Suprapubic skin (tissue), 4 donors: ENCODE measurements around the gene FTH1. TPM values are rescaled to one million over a fixed set of nuclear protein-coding genes. Genes with fewer than 3 reads are reported as not detected.

Source experiments
- DNase-seq, 2 donors: peaks; one replicate each; pipeline ENCODE4 v3.0.0-alpha.2; 2019; ENCODE audit warnings: low spot score in 2 of 2
- H3K27ac ChIP-seq: fragments of 200-600 bp; sonication (generic); one replicate; pipeline ENCODE4 v1.5.1; 2019
- H3K27me3 ChIP-seq: fragments of 200-600 bp; sonication (generic); one replicate; pipeline ENCODE4 v1.5.1; 2019
- H3K36me3 ChIP-seq: fragments of 200-600 bp; sonication (generic); one replicate; pipeline ENCODE4 v1.5.1; 2019
- H3K4me1 ChIP-seq: fragments of 200-600 bp; sonication (generic); one replicate; pipeline ENCODE4 v1.5.1; 2019
- H3K4me3 ChIP-seq: fragments of 200-600 bp; sonication (generic); one replicate; pipeline ENCODE4 v1.5.1; 2019; ENCODE audit warnings: mild to moderate bottlenecking
- H3K9me3 ChIP-seq: fragments of 200-600 bp; sonication (generic); one replicate; pipeline ENCODE4 v1.5.1; 2019
- EP300 ChIP-seq: sonication (generic); formaldehyde crosslinking; IDR thresholded peaks from one replicate; pipeline ENCODE4 v1.6.1; 2017; ENCODE audit warnings: antibody characterized with exemption
- POLR2A ChIP-seq, 2 donors: fragments of 450-650 bp; IDR thresholded peaks; one replicate each; pipeline ENCODE4 v1.6.1; 2017; ENCODE audit warnings: antibody characterized with exemption in 2 of 2, mild to moderate bottlenecking in 2 of 2, moderate library complexity in 2 of 2
- POLR2AphosphoS5 ChIP-seq, 3 donors: sonication (generic); formaldehyde crosslinking; IDR thresholded peaks; one replicate each; pipeline ENCODE4 v1.6.1; 2017; ENCODE audit warnings: antibody characterized with exemption in 3 of 3
- WGBS: methylation state at CpG from one replicate; pipeline ENCODE4 v1.1.5; 2018; 5-methylcytosine and 5-hydroxymethylcytosine counted together
- total RNA-seq, 4 donors: library from RNA; depleted of rRNA; stranded (reverse); fragments of >200 nt; gene quantifications; one replicate each; pipeline ENCODE4 v1.1.0, GENCODE V29; 2016
- TF ChIP-seq, protein P1 (sequence below), 2 donors: fragments of 200-600 bp in 1 of 2; fragments of 450-650 bp in 1 of 2; sonication (generic) in 1 of 2; IDR thresholded peaks; one replicate each; pipeline ENCODE4 v1.5.1; 2016 to 2019; ENCODE audit warnings: antibody characterized with exemption in 2 of 2, mild to moderate bottlenecking in 1 of 2, moderate library complexity in 1 of 2

FTH1 gene
- 1,000 to 10,000 TPM in 2 of 4 donors, 100 to 1,000 TPM in 2; 578 to 1,480 (median 967) TPM for total RNA-seq

DNA sequence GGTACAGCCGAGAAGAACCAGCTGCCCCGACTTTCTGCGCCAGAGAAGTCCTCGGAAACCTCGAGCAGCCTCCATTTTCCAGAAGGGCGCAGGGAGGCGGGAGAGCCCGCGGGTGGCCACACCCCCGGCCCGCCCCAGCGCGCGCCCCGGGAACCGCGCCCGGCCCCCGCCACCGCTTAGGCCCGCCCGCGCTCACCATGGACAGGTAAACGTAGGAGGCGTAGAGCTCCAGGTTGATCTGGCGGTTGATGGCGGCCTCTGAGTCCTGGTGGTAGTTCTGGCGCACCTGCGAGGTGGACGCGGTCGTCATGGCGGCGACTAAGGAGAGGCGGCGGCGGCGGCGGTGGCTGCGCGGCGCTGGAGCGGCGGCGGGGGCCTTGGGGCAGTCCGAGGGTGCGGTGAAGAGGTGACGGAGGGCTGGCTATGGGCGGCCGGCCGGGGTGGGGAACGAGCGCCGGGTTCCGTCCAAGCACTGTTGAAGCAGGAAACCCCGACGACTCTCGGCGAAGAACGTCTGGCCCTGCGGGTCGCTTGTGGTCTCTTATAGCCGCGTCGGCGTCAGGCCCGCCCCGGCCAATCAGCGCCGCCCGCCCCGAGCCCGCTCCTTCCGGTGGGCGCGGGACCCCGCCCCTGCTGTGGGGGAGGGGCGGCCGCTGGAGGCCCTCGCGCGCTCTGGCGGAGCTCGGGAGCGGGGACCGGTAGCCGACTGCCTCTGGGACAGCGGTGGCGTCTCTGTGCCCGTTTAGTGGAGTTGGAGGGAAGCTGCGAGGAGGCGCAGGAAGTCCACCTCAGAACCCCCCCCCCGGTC is at the start of gene FTH1:
Gene FTH1, minus strand, starts transcription at position 519 of the 808 bp plus-strand sequence. Its CDS starts 209 bp downstream, at position 310.
- H3K4me1 ChIP-seq: peaks cover 81% of the 10 kb centered on the region
- peaks cover 18% of the 10 kb centered on the region for H3K36me3 ChIP-seq
- WGBS: 1% methylated on average over 42 of the region's 93 CpGs
- H3K4me3 ChIP-seq: peak within 1 kb of the TSS; percentile 76
- H3K27ac ChIP-seq: peak within 1 kb of the TSS; percentile 99
- TF ChIP-seq EP300 (no peak), POLR2A (IDR thresholded peaks at IDR 0.05) (peak; percentile 98 to 100), POLR2AphosphoS5 (IDR thresholded peaks at IDR 0.05) (peak; percentile 69 to 92 (median 85))
- TF ChIP-seq, protein P1, sequence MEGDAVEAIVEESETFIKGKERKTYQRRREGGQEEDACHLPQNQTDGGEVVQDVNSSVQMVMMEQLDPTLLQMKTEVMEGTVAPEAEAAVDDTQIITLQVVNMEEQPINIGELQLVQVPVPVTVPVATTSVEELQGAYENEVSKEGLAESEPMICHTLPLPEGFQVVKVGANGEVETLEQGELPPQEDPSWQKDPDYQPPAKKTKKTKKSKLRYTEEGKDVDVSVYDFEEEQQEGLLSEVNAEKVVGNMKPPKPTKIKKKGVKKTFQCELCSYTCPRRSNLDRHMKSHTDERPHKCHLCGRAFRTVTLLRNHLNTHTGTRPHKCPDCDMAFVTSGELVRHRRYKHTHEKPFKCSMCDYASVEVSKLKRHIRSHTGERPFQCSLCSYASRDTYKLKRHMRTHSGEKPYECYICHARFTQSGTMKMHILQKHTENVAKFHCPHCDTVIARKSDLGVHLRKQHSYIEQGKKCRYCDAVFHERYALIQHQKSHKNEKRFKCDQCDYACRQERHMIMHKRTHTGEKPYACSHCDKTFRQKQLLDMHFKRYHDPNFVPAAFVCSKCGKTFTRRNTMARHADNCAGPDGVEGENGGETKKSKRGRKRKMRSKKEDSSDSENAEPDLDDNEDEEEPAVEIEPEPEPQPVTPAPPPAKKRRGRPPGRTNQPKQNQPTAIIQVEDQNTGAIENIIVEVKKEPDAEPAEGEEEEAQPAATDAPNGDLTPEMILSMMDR (IDR thresholded peaks at IDR 0.05): no peak
- no peaks in the 10 kb centered on the region for H3K27me3 ChIP-seq
- H3K9me3 ChIP-seq: no peaks in the 10 kb centered on the region
- peak; percentile 95 to 96 for DNase-seq

DNA sequence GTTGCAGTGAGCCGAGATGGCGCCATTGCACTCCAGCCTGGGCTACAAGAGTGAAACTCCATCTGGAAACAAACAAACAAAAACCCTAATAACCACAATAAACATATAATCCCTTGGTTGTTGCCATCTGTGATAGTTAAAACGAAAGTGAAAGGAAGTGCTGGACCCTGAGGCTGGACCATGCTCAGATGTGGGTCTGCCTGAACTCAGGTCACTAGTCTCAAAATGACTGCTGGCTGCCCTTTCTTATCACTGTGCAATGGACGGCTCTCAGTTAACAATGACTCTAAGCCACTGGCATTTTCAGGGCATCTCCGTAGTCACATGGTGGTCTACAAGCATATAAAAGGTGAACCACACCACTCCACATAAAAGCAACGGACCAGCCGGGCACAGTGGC is 48.2 kb upstream of the FTH1 start:
- Histone ChIP-seq H3K36me3 (no peaks in the 10 kb centered on the region), H3K4me3 (no peak overlapping the region), H3K9me3 (no peaks in the 10 kb centered on the region), H3K4me1 (peaks cover 15% of the 10 kb centered on the region), H3K27me3 (no peaks in the 10 kb centered on the region), H3K27ac (no peak overlapping the region)
- TF ChIP-seq, protein P1 (IDR thresholded peaks at IDR 0.05): no peak
- no peak for TF ChIP-seq POLR2A (IDR thresholded peaks at IDR 0.05)
- no peak for TF ChIP-seq EP300
- no peak for TF ChIP-seq POLR2AphosphoS5 (IDR thresholded peaks at IDR 0.05)
- peak; percentile 4 to 10 for DNase-seq
- WGBS: 76% methylated on average over 7 of the region's 7 CpGs

DNA sequence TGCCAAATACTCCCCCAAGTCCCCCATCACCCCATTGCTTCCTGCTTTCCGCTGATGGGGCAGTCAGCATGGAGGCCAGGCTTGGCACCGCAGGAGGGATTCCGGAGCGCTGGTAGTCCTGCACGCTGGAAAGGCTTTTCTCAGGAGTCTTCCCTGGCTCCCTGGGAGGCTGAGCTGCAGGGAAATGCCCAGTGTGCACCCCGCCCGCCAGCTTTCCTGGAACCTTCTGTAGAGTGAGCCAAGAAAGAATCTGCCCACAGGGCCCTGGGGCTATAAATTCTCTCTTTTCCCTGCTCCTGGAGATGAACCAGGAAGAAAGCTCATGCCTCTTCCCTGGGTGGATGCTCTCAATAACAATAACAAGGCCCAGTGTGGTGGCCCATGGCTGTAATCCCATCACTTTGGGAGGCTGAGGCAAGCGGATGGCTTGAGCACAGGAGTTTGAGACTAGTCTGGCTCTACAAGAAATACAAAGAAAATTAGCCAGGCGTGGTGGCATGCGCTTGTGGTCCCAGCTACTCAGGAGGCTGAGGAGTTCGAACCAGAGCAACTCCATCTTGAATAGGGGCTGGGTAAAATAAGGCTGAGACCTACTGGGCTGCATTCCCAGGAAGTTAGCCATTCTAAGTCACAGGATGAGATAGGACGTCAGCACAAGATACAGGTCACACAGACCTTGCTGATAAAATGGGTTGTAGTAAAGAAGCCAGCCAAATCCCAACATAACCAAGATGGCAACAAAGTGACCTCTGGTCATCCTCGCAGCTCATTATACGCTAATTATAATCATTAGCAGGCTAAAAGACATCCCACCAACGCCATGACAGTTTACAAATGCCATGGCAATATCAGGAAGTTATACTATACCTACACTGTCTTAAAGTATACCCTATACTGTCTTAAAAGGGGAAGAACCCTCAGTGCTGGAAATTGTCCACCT is 46.4 kb upstream of the FTH1 start:
- Histone ChIP-seq H3K27me3 (no peaks in the 10 kb centered on the region), H3K4me3 (no peak overlapping the region), H3K4me1 (peaks cover 15% of the 10 kb centered on the region), H3K36me3 (no peaks in the 10 kb centered on the region), H3K27ac (no peak overlapping the region), H3K9me3 (no peaks in the 10 kb centered on the region)
- 65% methylated on average over 13 of the region's 15 CpGs for WGBS
- peak in 1 of 2 donors; percentile 56 for DNase-seq
- TF ChIP-seq POLR2AphosphoS5 (IDR thresholded peaks at IDR 0.05) (no peak), POLR2A (IDR thresholded peaks at IDR 0.05) (no peak), EP300 (no peak)
- TF ChIP-seq, protein P1 (IDR thresholded peaks at IDR 0.05): no peak

DNA sequence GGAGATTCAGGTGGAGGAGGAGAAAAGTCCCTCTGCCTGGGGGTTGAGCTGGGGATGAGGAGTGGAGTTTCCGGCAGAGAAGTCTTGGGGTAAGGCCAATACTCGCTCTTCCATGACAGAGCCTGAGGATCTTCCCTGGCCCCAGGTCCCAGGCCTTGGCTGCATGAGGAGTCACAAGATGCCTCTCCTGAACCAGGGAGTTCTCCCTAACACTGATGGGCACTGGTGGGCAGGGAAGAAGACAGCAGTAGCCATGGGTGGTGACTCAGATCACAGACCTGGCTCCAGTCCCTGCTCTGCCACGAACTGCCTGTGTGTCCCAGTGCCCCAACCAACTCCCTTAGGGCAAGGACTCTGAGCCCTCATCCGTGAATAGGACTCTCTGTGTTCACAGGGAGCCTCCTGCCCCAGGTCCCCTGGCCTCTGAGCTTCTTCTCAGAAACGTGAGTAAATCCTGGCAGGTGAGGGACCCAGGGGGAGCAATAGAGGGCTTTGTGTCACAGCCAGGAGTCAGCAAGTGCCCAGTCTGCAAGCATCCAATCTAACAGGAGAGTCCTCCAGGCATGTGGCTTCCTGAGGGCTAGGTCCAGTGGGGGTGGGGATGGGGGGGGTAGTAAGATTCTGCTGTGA is 45.5 kb upstream of the FTH1 start:
- no peak overlapping the region for H3K27ac ChIP-seq
- WGBS: 42% methylated on average over 2 of the region's 5 CpGs
- DNase-seq: peak in 1 of 2 donors; percentile 50
- H3K4me3 ChIP-seq: no peak overlapping the region
- H3K9me3 ChIP-seq: no peaks in the 10 kb centered on the region
- TF ChIP-seq, protein P1 (IDR thresholded peaks at IDR 0.05): no peak
- TF ChIP-seq POLR2A (IDR thresholded peaks at IDR 0.05): no peak
- no peak for TF ChIP-seq EP300
- no peak for TF ChIP-seq POLR2AphosphoS5 (IDR thresholded peaks at IDR 0.05)
- H3K27me3 ChIP-seq: no peaks in the 10 kb centered on the region
- H3K36me3 ChIP-seq: no peaks in the 10 kb centered on the region
- peaks cover 15% of the 10 kb centered on the region for H3K4me1 ChIP-seq
